ENCODE results near the gene USPL1.

Gene USPL1

GRCh38 chr13:30580852-30581502, 36.7 kb upstream of the USPL1 start:
- TF ChIP-seq ZFX (IDR thresholded peaks at IDR 0.05; ENCODE audit: borderline replicate concordance) (no peak), CTCF (IDR thresholded peaks at IDR 0.05) (no peak)
- H3K27ac ChIP-seq, result no peak overlapping the region

GRCh38 chr13:30581582-30581981, 36.1 kb upstream of the USPL1 start:
- TF ChIP-seq ZFX (IDR thresholded peaks at IDR 0.05; ENCODE audit: borderline replicate concordance), result no peak
- peak; percentile 18; the same call in 1 of the 2 replicates for TF ChIP-seq CTCF (IDR thresholded peaks at IDR 0.05)
- H3K27ac ChIP-seq, result no peak overlapping the region

GRCh38 chr13:30584051-30584731, 33.5 kb upstream of the USPL1 start:
- TF ChIP-seq ZFX (IDR thresholded peaks at IDR 0.05; ENCODE audit: borderline replicate concordance) (no peak), CTCF (IDR thresholded peaks at IDR 0.05) (no peak)
- no peak overlapping the region for H3K27ac ChIP-seq

GRCh38 chr13:30585748-30586262, 31.9 kb upstream of the USPL1 start:
- H3K27ac ChIP-seq, result no peak overlapping the region
- TF ChIP-seq ZFX (IDR thresholded peaks at IDR 0.05; ENCODE audit: borderline replicate concordance) (no peak), CTCF (IDR thresholded peaks at IDR 0.05) (no peak)

GRCh38 chr13:30587231-30587630, 30.5 kb upstream of the USPL1 start:
- H3K27ac ChIP-seq, result no peak overlapping the region
- TF ChIP-seq CTCF (IDR thresholded peaks at IDR 0.05) (no peak), ZFX (IDR thresholded peaks at IDR 0.05; ENCODE audit: borderline replicate concordance) (no peak)

- no peak overlapping the region for H3K27ac ChIP-seq
- no peak for TF ChIP-seq CTCF (IDR thresholded peaks at IDR 0.05)
- TF ChIP-seq ZFX (IDR thresholded peaks at IDR 0.05; ENCODE audit: borderline replicate concordance), result no peak
Measured at GRCh38 chr13:30587739-30588138, 30.0 kb upstream of the USPL1 start.

- no peak overlapping the region for H3K27ac ChIP-seq
- no peak for TF ChIP-seq CTCF (IDR thresholded peaks at IDR 0.05)
- TF ChIP-seq ZFX (IDR thresholded peaks at IDR 0.05; ENCODE audit: borderline replicate concordance), result no peak
Measured at GRCh38 chr13:30593001-30593400, 24.7 kb upstream of the USPL1 start.

Measured in 22Rv1 (cell line).